22Rv1 (cell line): Measurements from ENCODE around the gene CD151.

Experiments used
- CTCF ChIP-seq: fragments of 450-650 bp; IDR thresholded peaks from 2 replicates; pipeline ENCODE4 v1.5.1; 2017; ENCODE audit warnings: mild to moderate bottlenecking
- ZFX ChIP-seq: fragments of 450-650 bp; IDR thresholded peaks from 2 replicates; pipeline ENCODE4 v1.6.1; 2017; ENCODE audit warnings: antibody characterized with exemption, borderline replicate concordance

GRCh38 chr11:790721-791564 lies 41.8 kb upstream of the CD151 start:
- TF ChIP-seq CTCF (no peak), ZFX (no peak)
